Anterior cingulate cortex (tissue), 58 donors: Measurements from ENCODE around the gene ADD1.

Source experiments
- DNase-seq, 58 donors: peaks; one replicate each; lab custom pipeline; 2025; lab: John Stamatoyannopoulos, UW

Gene ADD1

DNA sequence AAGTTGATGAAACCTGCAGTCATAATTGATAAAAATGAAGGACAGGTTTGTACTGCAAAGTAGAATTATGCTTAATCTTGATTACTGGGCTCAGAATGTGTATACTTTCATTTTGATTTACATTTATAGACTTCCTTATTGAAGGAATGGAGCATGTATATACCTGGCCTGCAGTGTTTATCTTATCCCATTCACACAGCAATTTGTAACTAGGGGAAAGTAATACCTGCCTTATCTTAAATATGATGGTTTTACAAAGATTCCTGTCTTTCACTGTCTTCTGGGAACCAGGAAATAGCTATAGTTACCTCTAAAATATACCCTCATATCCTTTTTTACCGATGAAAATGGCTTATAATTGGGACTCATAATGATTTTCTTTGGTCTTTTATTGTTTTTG is 29.7 kb downstream of the ADD1 start:
- no peak for DNase-seq

DNA sequence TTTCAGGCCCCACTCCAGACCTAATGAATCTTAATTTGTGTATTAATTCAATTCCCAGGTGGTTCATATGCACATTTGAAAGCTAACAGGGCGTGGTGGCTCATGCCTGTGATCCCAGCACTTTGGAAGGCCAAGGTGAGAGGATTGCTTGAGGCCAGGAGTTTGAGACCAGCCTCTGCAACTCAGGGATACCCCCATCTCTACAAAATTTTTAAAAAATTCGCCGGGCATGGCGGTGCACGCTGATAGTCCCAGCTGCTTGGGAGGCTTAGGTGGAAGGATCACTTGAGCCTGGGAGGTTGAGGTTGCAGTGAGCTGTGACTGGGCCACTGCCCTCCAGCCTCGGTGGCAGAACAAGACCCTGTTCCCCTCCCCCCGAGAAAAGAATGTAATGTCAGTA is 31.2 kb downstream of the ADD1 start:
- no peak for DNase-seq

DNA sequence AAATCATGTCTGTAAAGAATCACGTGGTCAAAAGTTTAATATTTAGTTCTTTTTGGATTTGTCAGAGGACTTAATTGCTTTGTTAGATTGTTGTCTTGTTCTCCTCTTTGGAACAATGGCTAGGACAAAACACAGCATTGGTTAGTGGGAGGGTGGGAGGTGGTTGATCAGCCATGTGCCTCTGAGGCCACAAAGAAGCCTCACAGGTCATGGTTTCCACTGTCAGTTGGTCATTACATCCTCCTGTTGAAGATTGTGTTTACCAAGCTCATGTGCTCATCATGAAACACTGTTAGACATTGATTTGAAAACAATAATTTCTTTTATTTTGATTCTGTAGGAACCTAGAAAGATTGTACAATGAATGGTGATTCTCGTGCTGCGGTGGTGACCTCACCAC is 31.9 kb downstream of the ADD1 start:
- DNase-seq: peak in 14 of 58 donors; percentile 7 to 76 (median 32)

DNA sequence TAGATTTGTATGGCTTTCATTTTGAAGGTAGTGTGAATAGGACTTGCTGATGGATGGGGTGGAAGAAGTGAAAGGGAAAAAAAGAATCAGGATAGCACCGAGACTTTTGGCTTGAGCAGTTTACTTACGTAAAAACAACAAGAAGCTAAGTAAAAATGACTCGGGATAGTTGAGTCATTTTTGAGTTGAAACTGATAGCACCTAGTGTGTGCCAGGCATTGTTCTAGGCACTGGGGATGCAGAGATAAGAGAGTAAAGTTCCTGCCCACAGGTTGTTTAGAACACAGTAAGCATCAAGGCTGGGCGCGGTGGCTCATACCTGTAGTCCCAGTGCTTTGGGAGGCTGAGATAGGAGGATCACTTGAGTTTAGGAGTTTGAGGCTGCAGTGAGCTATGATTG is 34.7 kb downstream of the ADD1 start:
- no peak for DNase-seq

DNA sequence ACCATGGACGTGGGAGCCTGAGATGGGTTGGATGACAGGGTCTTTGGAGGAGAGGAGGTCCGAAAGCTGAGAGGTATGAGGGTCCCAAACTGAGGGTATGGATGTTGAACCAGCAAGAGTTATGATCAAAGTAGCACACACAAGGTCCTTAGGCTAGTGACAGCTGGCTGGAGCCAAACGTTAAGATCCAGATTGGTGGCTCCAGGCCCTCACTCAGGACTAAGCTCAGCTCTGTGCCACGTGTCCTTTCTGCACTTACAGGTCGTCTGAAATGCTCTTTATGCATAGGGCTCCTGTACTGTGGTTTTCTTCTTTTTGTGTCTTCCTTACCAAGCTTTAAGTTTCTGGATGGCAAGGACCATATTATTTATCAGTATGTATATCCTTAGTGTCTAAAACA is 35.4 kb downstream of the ADD1 start:
- no peak for DNase-seq

DNA sequence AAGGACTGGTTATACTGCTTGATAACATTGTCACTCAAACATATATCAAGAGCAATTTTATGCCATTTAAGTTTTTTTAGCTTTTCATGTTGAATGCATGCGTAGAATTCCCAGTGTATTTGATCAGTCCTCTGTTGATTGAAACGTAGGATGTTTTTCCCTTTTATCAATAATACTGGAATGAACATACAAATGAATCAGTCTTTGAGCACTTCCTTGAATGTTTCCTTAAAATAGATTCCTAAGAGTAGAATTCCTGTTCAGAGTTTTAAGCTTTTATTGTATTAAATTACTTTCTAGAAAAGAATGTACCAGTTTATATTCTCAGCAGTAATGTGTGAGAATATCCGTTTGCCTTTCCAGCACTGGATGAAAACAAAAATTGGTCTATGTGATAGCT is 37.8 kb downstream of the ADD1 start:
- no peak for DNase-seq

DNA sequence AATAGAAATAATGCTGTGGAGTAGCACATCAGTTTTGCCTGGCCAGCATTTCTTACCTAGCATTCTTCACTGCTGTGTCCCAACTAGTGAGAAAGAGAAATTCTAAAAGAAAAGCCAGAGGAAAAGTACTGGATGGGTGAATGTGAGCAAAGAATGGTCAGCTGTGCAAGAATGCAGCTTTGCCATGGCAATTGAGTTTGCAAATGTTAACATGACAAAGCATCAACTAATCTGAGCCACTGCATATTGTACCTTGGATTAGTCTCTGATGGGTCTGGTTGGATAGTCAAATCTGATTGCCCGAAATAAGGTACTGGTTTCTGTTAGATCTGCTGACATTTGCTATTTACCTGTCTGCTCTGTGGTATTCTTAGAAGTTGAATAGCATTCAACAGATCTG is 38.7 kb downstream of the ADD1 start:
- no peak for DNase-seq

DNA sequence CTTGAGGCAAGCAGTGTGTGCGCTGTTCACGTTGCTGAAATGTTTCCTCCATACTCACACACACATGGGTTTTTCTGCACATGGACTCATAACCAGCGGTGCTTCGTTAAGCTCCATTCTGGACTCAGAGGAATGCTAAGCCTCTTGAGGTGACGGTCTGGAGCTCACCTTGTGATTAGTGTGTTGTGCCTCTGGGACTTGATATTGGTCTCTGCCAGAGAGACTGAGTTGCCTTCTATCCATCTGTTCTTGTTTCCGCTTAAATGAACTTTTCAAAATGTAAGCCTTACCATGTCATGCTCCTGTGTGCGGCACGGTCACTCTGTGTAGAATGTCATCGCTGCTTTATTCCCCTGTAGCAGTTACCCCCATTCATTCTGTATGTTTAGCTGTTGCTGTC is 42.5 kb downstream of the ADD1 start:
- no peak for DNase-seq

DNA sequence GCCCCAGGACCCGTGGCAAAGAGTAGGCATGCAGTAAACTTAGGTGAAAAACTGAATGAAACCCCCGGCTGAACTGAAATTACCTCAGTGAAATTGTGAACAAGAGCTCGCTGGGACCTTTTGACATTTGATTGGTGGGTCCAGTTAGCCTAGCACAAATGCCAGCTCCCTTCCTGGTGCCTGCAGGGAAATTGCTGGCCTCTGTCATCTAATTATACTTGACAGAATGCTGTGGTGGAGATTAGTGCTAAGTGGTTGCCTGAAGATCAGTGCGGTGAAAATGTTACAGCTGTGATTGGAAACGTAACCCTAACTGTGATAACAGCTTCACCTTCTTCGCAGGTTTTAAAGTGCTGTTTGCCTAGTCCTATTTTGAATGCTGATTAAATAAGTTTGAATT is 43.0 kb downstream of the ADD1 start:
- DNase-seq: no peak

DNA sequence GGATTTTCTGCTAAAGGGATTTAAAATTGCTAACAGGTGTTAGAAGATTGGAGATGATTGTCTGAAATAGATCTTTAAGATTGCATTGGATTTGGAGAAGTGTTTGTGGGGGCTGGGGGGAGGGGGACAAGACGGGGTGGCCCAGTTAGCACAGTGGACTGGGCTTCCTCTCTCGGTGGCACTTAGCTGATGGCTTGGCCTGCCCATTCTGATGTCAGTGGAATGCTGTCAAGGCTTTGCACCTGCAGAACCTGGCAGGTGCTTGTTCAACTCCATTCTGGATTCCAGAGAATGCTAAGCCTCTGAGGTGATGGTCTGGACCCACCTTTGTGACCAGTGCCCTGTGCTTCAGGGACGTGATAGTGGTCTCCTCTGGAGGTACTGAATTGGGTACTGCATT is 43.7 kb downstream of the ADD1 start:
- no peak for DNase-seq

DNA sequence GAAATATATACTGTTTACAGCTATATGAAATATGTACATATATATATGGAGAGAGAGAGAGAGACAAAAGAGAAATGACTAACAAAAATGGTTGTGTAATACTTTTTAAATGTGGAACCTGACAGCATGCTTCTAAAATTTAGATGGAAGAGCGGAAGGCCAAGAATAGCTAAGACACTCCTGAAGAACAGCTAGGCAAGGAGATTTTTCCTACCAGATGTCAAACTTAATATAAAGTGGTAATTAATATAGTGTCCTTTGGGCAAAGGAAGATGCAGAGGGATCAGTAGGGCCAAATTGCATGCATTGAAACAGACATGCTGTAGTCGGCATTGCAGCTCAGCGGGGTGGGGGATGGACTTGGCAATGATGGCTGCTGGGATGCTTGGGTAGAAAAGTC is 45.2 kb downstream of the ADD1 start:
- DNase-seq: no peak

DNA sequence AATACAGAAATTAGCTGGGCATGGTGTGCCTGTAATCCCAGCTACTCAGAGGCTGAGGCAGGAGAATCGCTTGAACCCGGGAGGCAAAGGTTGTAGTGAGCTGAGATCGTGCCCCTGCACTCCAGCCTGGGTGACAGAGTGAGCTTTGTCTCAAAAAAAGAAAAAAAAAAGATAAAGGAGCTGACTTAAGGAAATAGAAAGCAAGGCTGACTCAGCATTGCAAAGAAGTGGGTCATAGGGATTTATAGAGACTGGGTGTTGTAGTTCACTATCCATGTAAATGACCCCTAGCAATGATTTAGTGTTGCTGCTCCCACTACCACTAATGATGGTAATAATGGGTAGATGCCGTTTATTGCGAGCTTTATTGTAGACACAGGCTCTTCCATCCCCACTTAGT is 47.6 kb downstream of the ADD1 start:
- no peak for DNase-seq

DNA sequence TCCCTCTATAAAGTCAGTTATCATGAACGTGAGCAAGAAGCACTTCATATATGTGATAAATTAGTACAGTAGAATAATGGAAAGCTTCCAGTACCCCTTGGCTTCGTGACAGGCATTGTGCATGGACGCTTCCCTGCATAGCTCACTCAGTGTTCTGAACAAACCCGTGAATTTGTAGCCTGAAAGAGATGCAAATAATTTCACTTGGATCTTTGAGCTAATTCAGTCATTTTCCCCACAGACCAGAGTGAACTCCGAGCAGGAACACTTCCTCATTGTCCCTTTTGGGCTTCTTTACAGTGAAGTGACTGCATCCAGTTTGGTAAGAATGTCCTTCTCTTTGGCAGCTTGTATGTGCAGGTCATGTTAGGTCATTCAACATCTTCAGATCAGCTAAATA is 50.1 kb downstream of the ADD1 start:
- peak in 4 of 58 donors; percentile 27 to 37 (median 32) for DNase-seq

DNA sequence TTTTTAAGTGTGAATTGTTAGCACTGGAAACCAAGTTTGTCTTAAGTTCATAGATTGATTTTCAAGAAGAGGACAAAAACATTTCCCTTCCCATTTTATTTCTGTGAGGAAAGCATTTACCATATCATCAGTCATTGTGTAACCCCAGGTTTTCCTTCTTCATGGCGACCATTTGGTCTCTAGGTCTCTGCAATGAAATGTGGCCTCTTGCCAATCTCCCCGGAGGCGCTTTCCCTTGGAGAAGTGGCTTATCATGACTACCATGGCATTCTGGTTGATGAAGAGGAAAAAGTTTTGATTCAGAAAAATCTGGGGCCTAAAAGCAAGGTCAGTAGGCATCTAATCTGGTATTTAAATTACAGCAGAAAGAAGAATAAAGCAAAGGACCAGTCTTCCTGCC is 54.4 kb downstream of the ADD1 start:
- DNase-seq: no peak

DNA sequence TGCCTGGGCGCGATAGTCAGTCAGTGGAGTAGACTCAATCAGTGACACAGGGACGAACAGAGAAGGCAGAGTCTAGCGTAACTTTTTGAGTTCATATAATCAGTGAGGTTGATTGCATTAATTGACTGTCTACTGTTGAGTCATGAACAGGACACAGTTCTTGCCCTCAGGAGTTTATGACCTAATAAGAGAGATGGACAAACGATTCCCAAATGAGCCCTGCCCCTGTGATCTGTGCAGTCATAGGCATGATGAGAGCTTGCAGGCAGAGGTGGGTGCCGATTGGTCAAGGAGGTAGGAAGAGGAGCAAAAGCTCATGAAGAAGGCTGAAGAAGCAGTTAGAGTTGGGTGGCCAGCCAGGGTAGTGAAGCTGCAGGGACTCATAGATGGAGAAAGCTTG is 57.1 kb downstream of the ADD1 start:
- no peak for DNase-seq

DNA sequence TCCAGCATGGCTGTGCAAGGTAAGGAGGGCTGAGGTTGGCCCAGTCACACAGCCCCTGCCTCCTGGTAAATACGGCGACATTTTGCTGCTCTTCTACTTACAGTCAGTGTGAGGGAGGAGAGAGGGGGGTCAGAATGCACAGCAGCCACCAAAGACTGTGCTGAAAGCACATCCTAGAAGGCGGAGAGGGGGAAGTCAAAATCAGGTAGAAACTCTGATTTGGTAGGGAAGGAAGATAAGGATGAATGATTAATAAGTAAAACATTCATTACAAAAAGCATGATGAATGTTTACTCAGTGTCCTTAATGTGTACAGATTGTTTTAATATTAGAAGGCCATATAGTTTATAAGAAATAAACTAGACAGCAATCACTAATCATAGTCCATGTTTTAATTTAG is 57.5 kb downstream of the ADD1 start:
- DNase-seq: no peak

DNA sequence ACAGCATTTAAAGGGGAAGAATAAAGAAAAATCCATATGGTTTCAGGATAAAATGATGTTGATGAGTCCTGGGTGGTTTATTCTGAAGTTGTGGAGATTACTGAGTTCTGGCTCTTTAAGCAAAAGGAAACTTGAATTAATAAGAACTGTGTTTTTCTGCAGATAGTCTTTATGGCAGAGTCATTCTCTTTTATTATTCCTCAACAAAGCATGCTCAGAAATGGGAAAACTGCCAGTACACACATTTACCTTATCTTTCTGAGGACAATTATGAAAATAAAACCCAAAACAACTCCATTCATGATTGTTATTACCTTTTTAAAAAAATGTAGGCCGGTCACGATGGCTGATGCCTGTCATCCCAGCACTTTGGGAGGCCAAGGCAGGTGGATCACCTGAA is 58.5 kb downstream of the ADD1 start:
- no peak for DNase-seq

DNA sequence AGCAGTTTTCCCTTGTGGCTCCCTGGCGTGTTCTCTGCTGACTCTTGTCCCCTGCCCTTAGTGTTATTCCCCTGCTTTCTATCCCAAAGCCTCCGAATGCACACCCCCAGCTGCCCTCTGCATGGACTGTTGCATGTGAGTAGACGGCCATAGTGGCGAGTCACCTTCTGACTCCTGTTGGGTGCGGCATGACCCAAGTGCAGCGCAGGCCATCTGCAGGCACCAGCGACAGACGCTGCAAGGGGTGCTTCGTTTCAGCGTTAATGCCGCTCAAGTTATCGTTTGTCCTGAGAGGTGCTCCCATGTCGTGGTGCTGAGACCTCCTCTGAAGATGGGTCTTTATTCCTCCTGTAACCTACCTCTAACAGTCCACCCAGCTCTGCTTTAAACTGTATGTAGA is 61.9 kb downstream of the ADD1 start:
- no peak for DNase-seq

DNA sequence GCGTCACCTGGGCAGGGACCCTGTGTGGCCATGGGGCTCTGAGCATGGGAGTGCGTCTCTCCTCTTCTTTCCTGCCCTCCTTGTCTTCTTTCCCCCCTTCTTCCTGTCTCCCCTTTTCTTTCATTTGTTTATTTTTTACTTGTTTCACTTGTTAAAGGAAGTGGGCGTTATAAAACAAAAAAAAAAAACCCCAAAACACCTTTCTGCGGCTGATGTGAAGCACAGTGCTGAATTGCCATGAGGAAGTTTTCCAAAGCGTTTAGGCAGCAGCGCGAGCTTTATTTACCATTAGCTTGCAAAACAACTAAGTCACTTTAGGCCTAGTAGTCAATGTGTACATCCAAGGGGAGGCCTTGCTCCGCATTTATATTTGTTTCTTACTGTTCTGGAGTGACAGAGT is 62.6 kb downstream of the ADD1 start:
- DNase-seq: no peak

DNA sequence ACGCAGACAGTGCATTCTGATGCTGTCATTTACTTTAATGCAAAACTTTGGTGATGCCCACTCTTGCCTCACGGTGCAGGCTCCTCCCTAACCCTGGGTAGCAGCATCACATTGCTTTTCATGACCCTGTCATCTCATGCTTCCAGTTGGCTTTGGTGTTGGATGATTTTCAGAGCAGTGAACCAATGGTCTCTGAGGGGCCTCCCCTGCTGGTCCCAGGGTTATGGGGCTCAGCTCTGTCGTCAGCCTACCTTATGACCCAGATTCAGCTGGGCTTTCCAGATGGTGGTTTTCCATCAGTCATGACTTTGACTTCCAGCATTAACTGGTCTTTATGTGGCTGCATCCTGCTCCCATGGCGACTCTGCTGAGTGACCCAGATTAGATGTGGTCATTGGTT is 63.6 kb downstream of the ADD1 start:
- no peak for DNase-seq

DNA sequence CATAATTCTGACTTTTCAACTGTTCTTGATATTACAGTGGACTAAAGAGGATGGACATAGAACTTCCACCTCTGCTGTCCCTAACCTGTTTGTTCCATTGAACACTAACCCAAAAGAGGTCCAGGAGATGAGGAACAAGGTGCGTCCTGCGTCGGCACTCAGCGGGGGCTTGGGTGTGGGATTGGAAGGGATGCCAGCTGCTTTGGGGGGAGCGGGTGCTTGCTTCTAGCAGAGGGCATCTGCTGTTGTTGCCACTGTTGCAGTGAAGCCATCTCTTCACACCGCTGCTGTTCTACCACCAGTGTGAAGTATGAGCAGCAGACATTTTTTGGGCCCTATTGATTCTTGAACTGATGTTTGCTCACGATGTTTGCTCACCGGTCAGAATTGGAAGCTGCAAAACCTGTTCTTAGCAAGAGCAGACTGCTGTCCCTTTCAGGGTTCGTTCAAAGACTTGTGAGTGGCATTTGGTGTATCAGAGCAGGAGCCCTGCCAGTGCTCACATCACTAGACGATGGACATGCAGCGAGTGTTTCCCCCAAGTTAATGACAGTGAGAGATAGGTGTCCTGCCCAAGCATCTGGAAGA is 64.2 kb downstream of the ADD1 start:
- DNase-seq: no peak

DNA sequence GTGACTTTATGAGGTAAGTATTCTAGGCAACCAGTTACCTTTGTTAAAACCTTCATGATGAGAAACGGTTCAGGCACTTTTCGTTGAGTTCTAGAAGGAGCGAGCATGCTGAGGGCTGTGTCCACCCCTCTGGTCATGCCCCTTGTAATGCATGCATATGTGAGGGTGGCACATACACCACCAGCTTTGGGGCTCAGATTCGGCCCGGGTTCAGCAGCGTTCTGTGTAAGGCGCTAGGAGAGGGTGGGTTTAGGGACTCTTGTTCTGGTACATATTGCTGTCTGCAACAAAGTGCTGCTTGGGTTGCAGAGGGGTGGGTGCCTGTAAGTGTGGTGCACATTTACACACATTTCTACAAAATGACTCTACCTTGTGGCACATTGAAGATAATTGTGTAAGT is 65.0 kb downstream of the ADD1 start:
- DNase-seq: no peak

DNA sequence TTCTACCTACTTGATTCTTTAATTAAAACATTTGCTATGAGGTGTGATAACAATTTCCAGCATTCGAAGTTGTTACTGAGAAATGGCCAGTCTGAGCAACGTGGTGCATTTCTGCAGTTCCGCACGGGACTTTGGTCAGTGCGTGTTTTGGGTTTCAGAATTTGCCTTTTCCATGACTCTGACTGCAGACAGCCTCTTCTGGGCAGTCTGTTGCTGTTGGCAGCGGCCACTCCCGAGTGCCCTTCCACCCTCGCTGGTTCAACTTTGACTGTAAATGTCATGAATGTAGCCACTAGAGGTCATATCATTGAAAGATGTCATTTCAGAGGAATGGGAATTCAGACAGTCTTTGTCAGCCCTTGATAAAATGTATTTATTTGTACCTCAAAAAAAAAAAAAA is 65.9 kb downstream of the ADD1 start:
- no peak for DNase-seq

DNA sequence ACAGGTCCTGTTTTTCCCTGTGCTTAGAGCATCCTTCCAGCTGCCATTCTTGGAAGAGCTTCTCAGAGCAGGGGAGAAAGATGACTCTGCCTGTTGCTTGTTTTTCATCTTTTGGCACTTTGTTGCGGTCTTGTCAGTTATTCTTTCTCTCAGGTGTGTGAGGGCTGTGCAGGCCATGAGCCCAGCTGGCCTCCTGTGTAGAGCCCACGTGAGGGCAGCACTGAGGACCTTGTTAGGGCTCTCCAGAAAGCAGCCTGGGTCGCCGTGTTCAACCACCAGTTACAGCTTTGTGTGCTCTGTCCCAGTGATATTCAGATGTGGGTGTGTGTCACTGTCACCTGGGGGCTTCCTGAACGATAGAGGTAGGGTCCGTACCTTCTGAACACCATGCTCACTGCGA is 66.8 kb downstream of the ADD1 start:
- DNase-seq: no peak
